ENCODE measurements around the gene GABARAP. TPM values are rescaled to one million over a fixed set of nuclear protein-coding genes. Genes with fewer than 3 reads are reported as not detected.

The GABARAP gene
- total and polyA plus RNA-seq, 12 donors, result 440 to 733 (median 517) TPM

DNA sequence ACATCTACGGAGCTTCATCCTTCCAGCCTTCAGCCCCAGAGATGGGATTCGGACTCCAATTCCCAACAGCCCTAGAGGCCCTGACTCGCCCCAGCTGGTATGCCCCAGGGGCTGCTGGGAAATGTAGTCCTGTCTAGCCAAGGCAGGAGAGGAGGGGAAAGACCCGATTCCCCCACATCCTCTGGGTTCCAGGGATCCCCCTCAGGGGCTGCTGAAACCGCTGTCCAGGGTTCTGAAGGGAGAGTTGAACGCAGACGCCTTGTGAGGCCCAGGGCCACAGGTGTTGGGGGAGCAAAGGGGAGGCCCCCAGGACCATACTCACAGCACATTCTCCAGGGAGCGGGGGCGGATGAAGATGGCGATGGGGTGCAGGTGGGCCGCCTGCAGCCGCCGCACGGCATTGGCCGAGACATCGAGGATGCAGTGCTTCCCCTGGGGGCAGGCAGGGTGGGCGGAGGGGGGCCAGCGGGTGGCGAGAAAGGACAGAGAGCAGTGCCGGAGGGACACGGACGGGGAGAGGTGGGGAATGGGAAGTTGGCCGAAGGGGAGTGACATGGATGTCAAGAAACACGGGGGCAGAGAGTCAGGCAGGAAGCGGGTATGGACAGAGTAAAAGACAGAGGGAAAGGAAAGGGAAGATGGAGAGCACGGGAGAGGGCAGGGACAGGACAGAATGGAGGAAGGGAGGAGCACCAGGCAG, 50.5 kb downstream of the GABARAP start:
- peaks cover 0 to 58% (median 17%) of the 10 kb centered on the region in 9 donors for H3K36me3 ChIP-seq

DNA sequence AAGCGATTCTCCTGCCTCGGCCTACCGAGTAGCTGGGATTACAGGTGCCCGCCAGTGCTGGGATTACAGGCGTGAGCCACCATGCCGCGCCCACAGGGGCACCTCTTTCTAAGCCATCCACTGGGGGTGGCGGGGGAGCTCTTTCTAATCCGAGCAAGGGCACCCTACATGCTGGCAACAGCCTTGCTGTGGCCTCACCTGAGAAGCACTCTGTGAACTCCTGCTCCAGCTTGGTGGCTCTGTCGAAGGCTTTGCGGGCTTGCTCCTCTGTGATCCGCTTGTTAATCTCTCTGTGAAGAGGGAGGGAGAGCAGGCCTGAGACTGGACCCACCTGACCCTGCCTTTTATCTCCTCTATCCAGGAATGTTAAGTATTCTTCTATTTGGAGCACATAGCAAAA, 51.2 kb downstream of the GABARAP start:
- DNase-seq, result no peak
- Histone ChIP-seq H3K36me3 (peaks cover 0 to 52% (median 11%) of the 10 kb centered on the region in 9 donors), H3K27ac (no peak overlapping the region), H3K4me1 (no peaks in the 10 kb centered on the region), H3K4me3 (no peak overlapping the region), H3K27me3 (no peaks in the 10 kb centered on the region), H3K9me3 (no peaks in the 10 kb centered on the region)
- ATAC-seq, result peak in 3 of 8 donors; percentile 4 to 13 (median 5)
- no peak for TF ChIP-seq CTCF (IDR thresholded peaks at IDR 0.05)
- 88 to 91% methylated on average over 12 of the region's 12 CpGs for WGBS, 2 donors
- intact Hi-C loops (cut with DNase I), result no loop called here

More for the DNA sequence above, 50.5 kb downstream of the GABARAP start:
- Histone ChIP-seq H3K27me3 (no peaks in the 10 kb centered on the region), H3K4me1 (no peaks in the 10 kb centered on the region), H3K27ac (no peak overlapping the region), H3K9me3 (no peaks in the 10 kb centered on the region), H3K4me3 (no peak overlapping the region)
- 61 to 73% methylated on average over 26 of the region's 26 CpGs for WGBS, 2 donors
- intact Hi-C loops (cut with DNase I), result no loop called here
- ATAC-seq (peak; percentile 52 to 82 (median 77)), DNase-seq (peak in 1 of 2 donors; percentile 63)
- TF ChIP-seq CTCF (IDR thresholded peaks at IDR 0.05), result no peak

- H3K36me3 ChIP-seq, result peaks cover 0 to 45% (median 5%) of the 10 kb centered on the region in 9 donors
- DNase-seq, result no peak
- no peaks in the 10 kb centered on the region for H3K27me3 ChIP-seq
- TF ChIP-seq CTCF (IDR thresholded peaks at IDR 0.05), result no peak
- no peak overlapping the region for H3K4me3 ChIP-seq
- 87 to 89% methylated on average over 14 of the region's 14 CpGs for WGBS, 2 donors
- intact Hi-C loops (cut with DNase I), result no loop called here
- H3K27ac ChIP-seq, result no peak overlapping the region
- H3K4me1 ChIP-seq, result no peaks in the 10 kb centered on the region
- peak in 1 of 8 donors; percentile 10 for ATAC-seq
- no peaks in the 10 kb centered on the region for H3K9me3 ChIP-seq
Measured at GRCh38 chr17:7190276-7190917, 51.9 kb downstream of the GABARAP start.

Small RNA genes lying within 50 kb of the gene (microRNA-seq; reads per million reads assigned to microRNA genes)
- gene MIR324, result 1,035 to 1,067 reads per million in 2 donors

Other genes starting within 250 kb of the GABARAP start
Only the 30 nearest of the 36 such genes appear.
- gene SLC16A13, start 206.4 kb downstream of the GABARAP start, total RNA-seq, result 1 to 10 TPM in 9 of 10 donors, under 1 TPM in 1; 0.70 to 2.1 (median 1.5) TPM
- gene SLC16A13, start 206.4 kb downstream of the GABARAP start, polyA plus RNA-seq, result 1 to 10 TPM; 1.1 to 2.0 TPM
- gene SLC16A11, start 198.4 kb downstream of the GABARAP start, total RNA-seq, result 1 to 10 TPM in 1 of 10 donors, under 1 TPM in 9; 0.19 to 1.1 (median 0.48) TPM
- 1 to 10 TPM in 1 of 2 donors, under 1 TPM in 1; 0.78 to 2.1 TPM for gene SLC16A11, start 198.4 kb downstream of the GABARAP start, polyA plus RNA-seq
- gene CLEC10A, start 162.2 kb downstream of the GABARAP start, total RNA-seq, result 10 to 100 TPM in 1 of 10 donors, 1 to 10 TPM in 9; 1.4 to 26.3 (median 2.1) TPM
- 1 to 10 TPM; 2.5 to 3.4 TPM for gene CLEC10A, start 162.2 kb downstream of the GABARAP start, polyA plus RNA-seq
- under 1 TPM in 5 of 10 donors, not detected in 5; 0.16 to 0.54 (median 0.25) TPM for gene ASGR2, start 127.6 kb downstream of the GABARAP start, total RNA-seq
- under 1 TPM in 1 of 2 donors, not detected in 1; 0.41 TPM for gene ASGR2, start 127.6 kb downstream of the GABARAP start, polyA plus RNA-seq
- gene ASGR1, start 63.1 kb downstream of the GABARAP start, total RNA-seq, result 1 to 10 TPM in 2 of 10 donors, under 1 TPM in 6, not detected in 2; 0.32 to 1.2 (median 0.55) TPM
- gene ASGR1, start 63.1 kb downstream of the GABARAP start, polyA plus RNA-seq, result under 1 TPM; 0.59 TPM
- 10 to 100 TPM; 13.0 to 22.1 (median 16.7) TPM for gene DLG4, start 22.6 kb downstream of the GABARAP start, total RNA-seq
- 10 to 100 TPM in 1 of 2 donors, 1 to 10 TPM in 1; 5.4 to 27.8 TPM for gene DLG4, start 22.6 kb downstream of the GABARAP start, polyA plus RNA-seq
- gene ACADVL, start 22.5 kb downstream of the GABARAP start, total RNA-seq, result 1,000 to 10,000 TPM in 7 of 10 donors, 100 to 1,000 TPM in 3; 951 to 2,054 (median 1,322) TPM
- 1,000 to 10,000 TPM in 1 of 2 donors, 100 to 1,000 TPM in 1; 807 to 4,806 TPM for gene ACADVL, start 22.5 kb downstream of the GABARAP start, polyA plus RNA-seq
- gene DVL2, start 7.9 kb downstream of the GABARAP start, total RNA-seq, result 10 to 100 TPM; 14.1 to 25.6 (median 18.0) TPM
- gene DVL2, start 7.9 kb downstream of the GABARAP start, polyA plus RNA-seq, result 10 to 100 TPM in 1 of 2 donors, 1 to 10 TPM in 1; 10.0 to 23.0 TPM
- 10 to 100 TPM; 17.7 to 24.5 (median 22.6) TPM for gene PHF23, start 3.0 kb downstream of the GABARAP start, total RNA-seq
- gene PHF23, start 3.0 kb downstream of the GABARAP start, polyA plus RNA-seq, result 10 to 100 TPM; 16.1 to 25.0 TPM
- gene CTDNEP1, start 9.3 kb upstream of the GABARAP start, total RNA-seq, result 100 to 1,000 TPM in 8 of 10 donors, 10 to 100 TPM in 2; 94.6 to 135 (median 110) TPM
- 100 to 1,000 TPM in 1 of 2 donors, 10 to 100 TPM in 1; 56.3 to 116 TPM for gene CTDNEP1, start 9.3 kb upstream of the GABARAP start, polyA plus RNA-seq
- 100 to 1,000 TPM in 1 of 10 donors, 10 to 100 TPM in 9; 30.8 to 110 (median 54.8) TPM for gene ELP5, start 9.8 kb upstream of the GABARAP start, total RNA-seq
- 10 to 100 TPM; 29.0 to 41.4 TPM for gene ELP5, start 9.8 kb upstream of the GABARAP start, polyA plus RNA-seq
- 1 to 10 TPM in 3 of 10 donors, under 1 TPM in 7; 0.39 to 2.5 (median 0.80) TPM for gene CLDN7, start 20.0 kb upstream of the GABARAP start, total RNA-seq
- gene CLDN7, start 20.0 kb upstream of the GABARAP start, polyA plus RNA-seq, result 1 to 10 TPM; 1.3 to 1.6 TPM
- gene SLC2A4, start 39.3 kb upstream of the GABARAP start, total RNA-seq, result 100 to 1,000 TPM in 9 of 10 donors, 10 to 100 TPM in 1; 98.1 to 186 (median 177) TPM
- 100 to 1,000 TPM in 1 of 2 donors, 10 to 100 TPM in 1; 41.8 to 140 TPM for gene SLC2A4, start 39.3 kb upstream of the GABARAP start, polyA plus RNA-seq
- gene YBX2, start 52.2 kb upstream of the GABARAP start, total RNA-seq, result 1 to 10 TPM in 7 of 10 donors, under 1 TPM in 3; 0.42 to 1.9 (median 1.2) TPM
- 1 to 10 TPM in 1 of 2 donors, under 1 TPM in 1; 0.49 to 2.6 TPM for gene YBX2, start 52.2 kb upstream of the GABARAP start, polyA plus RNA-seq
- 100 to 1,000 TPM; 197 to 444 (median 248) TPM for gene EIF5A, start 65.2 kb upstream of the GABARAP start, total RNA-seq
- 100 to 1,000 TPM; 457 to 716 TPM for gene EIF5A, start 65.2 kb upstream of the GABARAP start, polyA plus RNA-seq
- 10 to 100 TPM; 49.1 to 81.1 (median 57.4) TPM for gene GPS2, start 72.9 kb upstream of the GABARAP start, total RNA-seq
- 100 to 1,000 TPM; 103 to 105 TPM for gene GPS2, start 72.9 kb upstream of the GABARAP start, polyA plus RNA-seq
- 10 to 100 TPM; 21.7 to 45.9 (median 28.7) TPM for gene NEURL4, start 86.9 kb upstream of the GABARAP start, total RNA-seq
- 10 to 100 TPM; 22.4 to 55.5 TPM for gene NEURL4, start 86.9 kb upstream of the GABARAP start, polyA plus RNA-seq
- 10 to 100 TPM in 7 of 10 donors, 1 to 10 TPM in 3; 7.4 to 23.4 (median 16.7) TPM for gene ACAP1, start 94.1 kb upstream of the GABARAP start, total RNA-seq
- 1 to 10 TPM; 2.4 to 9.7 TPM for gene ACAP1, start 94.1 kb upstream of the GABARAP start, polyA plus RNA-seq
- 1 to 10 TPM; 4.3 to 8.5 (median 5.3) TPM for gene KCTD11, start 109.7 kb upstream of the GABARAP start, total RNA-seq
- 1 to 10 TPM; 4.5 to 6.6 TPM for gene KCTD11, start 109.7 kb upstream of the GABARAP start, polyA plus RNA-seq
- gene TMEM95, start 112.7 kb upstream of the GABARAP start, total RNA-seq, result under 1 TPM in 1 of 10 donors, not detected in 9; 0.39 TPM
- not detected for gene TMEM95, start 112.7 kb upstream of the GABARAP start, polyA plus RNA-seq
- gene TNK1, start 138.6 kb upstream of the GABARAP start, total RNA-seq, result 1 to 10 TPM; 1.1 to 4.4 (median 2.1) TPM
- 1 to 10 TPM; 1.9 to 3.5 TPM for gene TNK1, start 138.6 kb upstream of the GABARAP start, polyA plus RNA-seq
- gene PLSCR3, start 152.1 kb upstream of the GABARAP start, total RNA-seq, result 10 to 100 TPM; 14.4 to 28.7 (median 17.1) TPM
- 10 to 100 TPM; 23.3 to 32.9 TPM for gene PLSCR3, start 152.1 kb upstream of the GABARAP start, polyA plus RNA-seq
- gene TMEM256, start 161.6 kb upstream of the GABARAP start, total RNA-seq, result 10 to 100 TPM; 61.8 to 83.2 (median 74.2) TPM
- 100 to 1,000 TPM in 1 of 2 donors, 10 to 100 TPM in 1; 89.1 to 169 TPM for gene TMEM256, start 161.6 kb upstream of the GABARAP start, polyA plus RNA-seq
- 10 to 100 TPM in 2 of 10 donors, 1 to 10 TPM in 8; 3.6 to 15.8 (median 6.4) TPM for gene NLGN2, start 165.4 kb upstream of the GABARAP start, total RNA-seq
- 1 to 10 TPM; 7.3 to 7.6 TPM for gene NLGN2, start 165.4 kb upstream of the GABARAP start, polyA plus RNA-seq
- not detected for gene SPEM1, start 177.9 kb upstream of the GABARAP start, total RNA-seq
- not detected for gene SPEM1, start 177.9 kb upstream of the GABARAP start, polyA plus RNA-seq
- not detected for gene SPEM2, start 183.2 kb upstream of the GABARAP start, total RNA-seq
- not detected for gene SPEM2, start 183.2 kb upstream of the GABARAP start, polyA plus RNA-seq
- not detected for gene SPEM3, start 186.4 kb upstream of the GABARAP start, total RNA-seq
- not detected for gene SPEM3, start 186.4 kb upstream of the GABARAP start, polyA plus RNA-seq
- gene TMEM102, start 193.0 kb upstream of the GABARAP start, total RNA-seq, result 1 to 10 TPM; 1.2 to 3.5 (median 2.2) TPM
- 1 to 10 TPM; 2.0 to 4.2 TPM for gene TMEM102, start 193.0 kb upstream of the GABARAP start, polyA plus RNA-seq
- 10 to 100 TPM in 2 of 10 donors, 1 to 10 TPM in 8; 4.6 to 15.9 (median 8.1) TPM for gene FGF11, start 197.1 kb upstream of the GABARAP start, total RNA-seq
- gene FGF11, start 197.1 kb upstream of the GABARAP start, polyA plus RNA-seq, result 1 to 10 TPM; 2.0 to 7.2 TPM
- 10 to 100 TPM in 6 of 10 donors, 1 to 10 TPM in 4; 5.4 to 13.1 (median 10.3) TPM for gene CHRNB1, start 202.6 kb upstream of the GABARAP start, total RNA-seq
- gene CHRNB1, start 202.6 kb upstream of the GABARAP start, polyA plus RNA-seq, result 10 to 100 TPM; 10.2 to 25.4 TPM

All from heart right ventricle (tissue), 16 donors.